ENCODE results near the gene TRIM7.
"Not testable (repeated sequence)": the region's sequence is repeated elsewhere in the genome, so short reads cannot be mapped to it uniquely, and the experiment has no call there.

Gene TRIM7

DNA sequence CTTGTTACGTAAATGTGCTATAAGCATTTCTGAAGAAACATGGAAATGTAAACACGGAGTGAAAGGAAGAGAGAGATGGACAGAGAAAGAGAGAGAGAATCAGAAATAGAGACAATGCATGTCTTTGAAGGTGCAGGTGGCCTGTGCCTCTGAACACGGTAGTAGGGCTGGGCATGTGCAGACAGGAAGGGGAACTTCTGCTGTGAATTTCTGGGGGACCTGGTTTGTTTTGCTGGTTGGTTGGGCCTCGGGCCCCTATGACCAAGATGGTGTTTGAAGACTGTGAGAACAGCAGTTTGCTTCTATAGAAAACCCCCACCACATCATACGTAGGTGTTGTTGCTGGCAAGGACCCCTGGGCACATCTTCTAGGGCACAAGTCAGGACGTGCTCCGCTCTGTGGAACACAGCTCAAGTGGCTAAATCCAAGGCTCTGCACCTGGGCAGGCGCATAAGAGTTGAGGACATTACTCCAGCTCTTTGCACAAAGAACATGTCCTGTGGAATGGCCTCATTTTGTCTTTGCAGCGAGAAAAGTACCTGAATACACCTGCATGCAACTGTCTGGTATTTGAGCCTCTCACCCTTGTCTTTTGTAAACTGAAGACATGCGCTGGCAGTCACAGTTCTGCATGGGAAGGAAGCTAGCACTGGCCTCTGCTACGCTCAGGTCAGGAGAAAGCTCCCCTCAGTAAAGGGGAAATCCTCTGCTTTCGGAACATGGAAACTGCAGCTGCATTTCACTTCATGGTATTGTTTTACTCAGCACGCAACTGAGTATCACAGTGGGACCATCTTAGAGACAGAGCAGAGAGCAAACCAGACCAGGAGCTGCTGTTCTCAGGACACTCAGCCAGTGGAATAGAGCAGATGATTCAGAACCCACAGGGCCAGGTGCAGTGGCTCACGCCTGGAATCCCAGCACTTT lies 54.9 kb downstream of the TRIM7 start:
- DNase-seq (ENCODE audit: low read depth) = no peak

DNA sequence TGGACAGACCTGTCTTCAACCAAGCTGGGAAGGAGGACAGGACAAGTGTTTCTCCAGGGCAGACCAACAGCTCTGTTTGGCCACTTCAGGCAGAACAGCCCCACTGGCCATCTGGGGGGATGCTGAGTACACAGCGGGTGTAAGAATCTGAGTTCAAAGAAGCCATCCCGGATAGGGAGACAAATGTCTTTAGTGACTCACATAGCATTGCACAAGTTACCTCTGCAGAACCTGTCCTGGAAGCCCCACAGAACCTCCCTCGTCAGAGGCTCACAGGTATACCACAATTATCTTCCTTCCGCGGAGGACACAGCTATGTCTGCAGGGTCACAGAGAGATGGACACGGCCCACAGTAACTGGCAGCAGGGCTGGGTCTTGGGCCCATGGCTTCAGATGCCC lies 55.6 kb downstream of the TRIM7 start:
- no peak for DNase-seq (ENCODE audit: low read depth)

- DNase-seq (ENCODE audit: low read depth) = not testable (repeated sequence)
These were observed 57.9 kb downstream of the TRIM7 start, which contains the start of gene OR2V2 for GRCh38 chr5:181146927-181147636. Gene OR2V2, plus strand, starts transcription at chr5:181147586. Its CDS starts 7,357 bp downstream, at chr5:181154943.

GRCh38 chr5:181145133-181145532 lies 59.9 kb downstream of the TRIM7 start:
- DNase-seq (ENCODE audit: low read depth) = no peak

All from activated gamma-delta T cell treated with anti-CD3 and anti-CD28 coated beads, Interleukin-2, amount 50 U/mL, for 16 hours (primary cell).